Suprapubic skin (tissue), 4 donors: Measurements from ENCODE around the gene S100A5. TPM values are rescaled to one million over a fixed set of nuclear protein-coding genes. Genes with fewer than 3 reads are reported as not detected.
A peak's percentile ranks its signal among the peaks of the same experiment; 100 is the strongest.

Source experiments
- DNase-seq, 2 donors: peaks; one replicate each; pipeline ENCODE4 v3.0.0-alpha.2; 2019; ENCODE audit warnings: low spot score in 2 of 2
- H3K27ac ChIP-seq: fragments of 200-600 bp; sonication (generic); one replicate; pipeline ENCODE4 v1.5.1; 2019
- H3K27me3 ChIP-seq: fragments of 200-600 bp; sonication (generic); one replicate; pipeline ENCODE4 v1.5.1; 2019
- H3K36me3 ChIP-seq: fragments of 200-600 bp; sonication (generic); one replicate; pipeline ENCODE4 v1.5.1; 2019
- H3K4me1 ChIP-seq: fragments of 200-600 bp; sonication (generic); one replicate; pipeline ENCODE4 v1.5.1; 2019
- H3K4me3 ChIP-seq: fragments of 200-600 bp; sonication (generic); one replicate; pipeline ENCODE4 v1.5.1; 2019; ENCODE audit warnings: mild to moderate bottlenecking
- H3K9me3 ChIP-seq: fragments of 200-600 bp; sonication (generic); one replicate; pipeline ENCODE4 v1.5.1; 2019
- EP300 ChIP-seq: sonication (generic); formaldehyde crosslinking; IDR thresholded peaks from one replicate; pipeline ENCODE4 v1.6.1; 2017; ENCODE audit warnings: antibody characterized with exemption
- POLR2A ChIP-seq, 2 donors: fragments of 450-650 bp; IDR thresholded peaks; one replicate each; pipeline ENCODE4 v1.6.1; 2017; ENCODE audit warnings: antibody characterized with exemption in 2 of 2, mild to moderate bottlenecking in 2 of 2, moderate library complexity in 2 of 2
- POLR2AphosphoS5 ChIP-seq, 3 donors: sonication (generic); formaldehyde crosslinking; IDR thresholded peaks; one replicate each; pipeline ENCODE4 v1.6.1; 2017; ENCODE audit warnings: antibody characterized with exemption in 3 of 3
- WGBS: methylation state at CpG from one replicate; pipeline ENCODE4 v1.1.5; 2018; 5-methylcytosine and 5-hydroxymethylcytosine counted together
- total RNA-seq, 4 donors: library from RNA; depleted of rRNA; stranded (reverse); fragments of >200 nt; gene quantifications; one replicate each; pipeline ENCODE4 v1.1.0, GENCODE V29; 2016
- TF ChIP-seq, protein P1 (sequence below), 2 donors: fragments of 200-600 bp in 1 of 2; fragments of 450-650 bp in 1 of 2; sonication (generic) in 1 of 2; IDR thresholded peaks; one replicate each; pipeline ENCODE4 v1.5.1; 2016 to 2019; ENCODE audit warnings: antibody characterized with exemption in 2 of 2, mild to moderate bottlenecking in 1 of 2, moderate library complexity in 1 of 2

The S100A5 gene
- total RNA-seq, 4 donors from 2014 or later, result not detected

DNA sequence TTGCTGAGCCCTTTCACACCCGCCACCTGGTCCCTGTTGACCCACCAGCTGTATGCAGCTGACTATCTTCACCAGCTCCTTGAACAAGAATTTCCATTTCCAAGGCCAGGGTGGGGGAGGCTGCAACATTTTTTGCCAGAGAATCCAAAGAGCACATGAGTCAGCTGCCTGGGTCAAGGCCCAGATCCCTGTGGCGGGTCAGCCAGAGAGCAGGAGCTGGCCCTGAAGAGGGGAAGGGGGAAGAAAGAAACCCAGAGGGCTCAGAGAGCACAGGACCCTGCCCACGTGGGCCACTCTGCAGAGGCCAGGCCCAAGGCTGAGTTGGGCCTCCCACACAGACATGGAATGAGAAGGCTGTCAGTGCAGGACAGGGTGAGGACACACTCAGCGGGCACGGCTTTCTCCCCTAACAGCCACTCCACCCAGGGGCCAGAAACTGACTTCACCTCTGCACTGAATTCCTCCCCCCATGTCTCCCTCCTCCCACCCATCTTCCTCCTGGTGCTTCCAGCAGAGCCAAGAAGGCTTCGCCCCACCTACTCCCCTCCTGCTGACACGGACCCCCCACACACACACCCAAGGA lies 33.8 kb downstream of the S100A5 start:
- Histone ChIP-seq H3K27ac (peak overlapping the region; percentile 71), H3K9me3 (no peaks in the 10 kb centered on the region), H3K4me1 (peaks cover 28% of the 10 kb centered on the region), H3K27me3 (no peaks in the 10 kb centered on the region), H3K4me3 (no peak overlapping the region), H3K36me3 (no peaks in the 10 kb centered on the region)
- TF ChIP-seq EP300 (no peak), POLR2A (IDR thresholded peaks at IDR 0.05) (no peak), POLR2AphosphoS5 (IDR thresholded peaks at IDR 0.05) (no peak)
- TF ChIP-seq, protein P1, sequence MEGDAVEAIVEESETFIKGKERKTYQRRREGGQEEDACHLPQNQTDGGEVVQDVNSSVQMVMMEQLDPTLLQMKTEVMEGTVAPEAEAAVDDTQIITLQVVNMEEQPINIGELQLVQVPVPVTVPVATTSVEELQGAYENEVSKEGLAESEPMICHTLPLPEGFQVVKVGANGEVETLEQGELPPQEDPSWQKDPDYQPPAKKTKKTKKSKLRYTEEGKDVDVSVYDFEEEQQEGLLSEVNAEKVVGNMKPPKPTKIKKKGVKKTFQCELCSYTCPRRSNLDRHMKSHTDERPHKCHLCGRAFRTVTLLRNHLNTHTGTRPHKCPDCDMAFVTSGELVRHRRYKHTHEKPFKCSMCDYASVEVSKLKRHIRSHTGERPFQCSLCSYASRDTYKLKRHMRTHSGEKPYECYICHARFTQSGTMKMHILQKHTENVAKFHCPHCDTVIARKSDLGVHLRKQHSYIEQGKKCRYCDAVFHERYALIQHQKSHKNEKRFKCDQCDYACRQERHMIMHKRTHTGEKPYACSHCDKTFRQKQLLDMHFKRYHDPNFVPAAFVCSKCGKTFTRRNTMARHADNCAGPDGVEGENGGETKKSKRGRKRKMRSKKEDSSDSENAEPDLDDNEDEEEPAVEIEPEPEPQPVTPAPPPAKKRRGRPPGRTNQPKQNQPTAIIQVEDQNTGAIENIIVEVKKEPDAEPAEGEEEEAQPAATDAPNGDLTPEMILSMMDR (IDR thresholded peaks at IDR 0.05), result no peak
- 29% methylated on average over 6 of the region's 7 CpGs for WGBS
- peak; percentile 84 to 88 for DNase-seq

DNA sequence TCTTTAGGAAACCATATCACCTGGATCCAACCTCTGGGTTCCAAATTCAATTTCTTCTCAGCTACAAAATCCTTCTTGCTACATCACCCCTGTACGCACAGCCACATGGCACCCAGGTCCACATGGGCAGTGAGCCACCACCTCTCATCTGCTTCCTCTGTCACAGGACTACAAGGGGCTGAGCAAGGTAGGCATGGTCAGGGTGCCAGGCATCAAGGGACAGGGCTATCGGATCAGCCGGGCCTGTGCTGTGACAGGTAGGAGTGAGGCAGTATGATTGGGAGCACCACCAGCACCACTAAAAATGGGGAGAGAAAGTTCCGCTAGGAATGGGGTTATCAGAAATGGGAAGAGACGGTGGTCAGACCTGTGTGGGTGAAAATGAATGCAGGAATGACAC lies 34.3 kb downstream of the S100A5 start:
- no peaks in the 10 kb centered on the region for H3K9me3 ChIP-seq
- H3K27ac ChIP-seq, result peak overlapping the region; percentile 2
- no peak overlapping the region for H3K4me3 ChIP-seq
- no peaks in the 10 kb centered on the region for H3K36me3 ChIP-seq
- peaks cover 27% of the 10 kb centered on the region for H3K4me1 ChIP-seq
- WGBS, result 68% methylated on average over 5 of the region's 5 CpGs
- DNase-seq, result no peak
- no peaks in the 10 kb centered on the region for H3K27me3 ChIP-seq
- TF ChIP-seq, protein P1 (IDR thresholded peaks at IDR 0.05), result no peak
- TF ChIP-seq EP300 (no peak), POLR2A (IDR thresholded peaks at IDR 0.05) (no peak), POLR2AphosphoS5 (IDR thresholded peaks at IDR 0.05) (no peak)

DNA sequence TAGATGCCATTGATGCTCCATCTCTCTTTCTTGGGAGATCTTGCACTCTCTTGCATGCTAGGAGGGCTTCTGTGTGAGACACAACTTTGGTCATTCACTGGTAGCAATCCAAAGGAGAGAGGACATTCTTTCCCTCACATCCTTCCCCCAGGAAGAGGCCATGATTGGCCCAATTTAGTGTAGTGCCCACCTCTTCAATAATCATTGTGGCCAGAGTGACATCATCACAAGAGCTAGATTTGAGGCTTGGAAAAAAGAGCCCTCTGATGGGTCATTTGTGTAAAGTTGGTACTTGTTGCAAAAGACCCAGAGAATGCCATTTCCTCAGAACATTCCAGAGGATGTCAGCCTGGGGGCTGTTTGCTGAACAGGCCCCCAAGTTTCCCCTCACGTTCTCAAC lies 35.2 kb downstream of the S100A5 start:
- Histone ChIP-seq H3K27me3 (no peaks in the 10 kb centered on the region), H3K9me3 (no peaks in the 10 kb centered on the region), H3K4me1 (peaks cover 20% of the 10 kb centered on the region), H3K36me3 (no peaks in the 10 kb centered on the region), H3K4me3 (no peak overlapping the region), H3K27ac (no peak overlapping the region)
- no peak for TF ChIP-seq POLR2A (IDR thresholded peaks at IDR 0.05)
- TF ChIP-seq, protein P1 (IDR thresholded peaks at IDR 0.05), result no peak
- WGBS, result 95% methylated on average over 1 of the region's 1 CpG
- no peak for DNase-seq

DNA sequence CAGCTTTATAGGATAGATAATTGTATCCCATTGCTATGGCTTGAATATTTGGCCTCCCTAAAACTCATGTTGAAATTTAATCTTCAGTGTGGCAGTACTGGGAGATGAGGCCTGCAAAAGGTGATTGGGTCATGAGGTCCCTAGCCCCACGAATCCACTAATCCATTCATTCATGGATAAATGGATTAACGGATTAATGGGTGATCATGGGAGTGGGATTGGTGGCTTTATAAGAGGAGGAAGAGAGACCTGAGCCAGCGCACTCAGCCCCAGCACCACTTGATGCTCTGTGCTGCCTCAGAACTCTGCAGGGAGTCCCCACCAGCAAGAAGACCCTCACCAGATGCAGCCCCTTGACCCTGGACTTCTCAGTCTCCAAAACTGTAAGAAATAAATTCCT lies 37.0 kb downstream of the S100A5 start:
- no peak overlapping the region for H3K27ac ChIP-seq
- no peak for DNase-seq

DNA sequence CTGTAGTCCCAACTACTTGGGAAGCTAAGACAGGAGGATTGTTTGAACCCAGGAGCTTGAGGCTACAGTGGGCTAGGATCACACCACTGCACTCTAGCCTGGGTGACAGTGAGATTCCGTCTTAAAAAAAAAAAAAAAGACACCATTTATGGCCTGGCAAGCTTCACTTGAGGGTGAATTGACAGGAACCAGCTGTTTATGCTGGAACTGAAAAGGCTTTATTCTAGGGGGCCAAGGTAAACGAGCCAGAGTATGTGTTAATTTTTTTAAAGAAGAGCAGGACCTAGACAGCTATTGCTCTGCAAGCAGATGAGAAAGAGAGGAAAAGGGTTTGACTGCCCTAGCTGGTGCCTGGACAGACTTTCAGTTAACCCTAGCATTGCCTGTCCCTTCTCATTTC lies 42.0 kb downstream of the S100A5 start:
- no peaks in the 10 kb centered on the region for H3K9me3 ChIP-seq
- H3K4me1 ChIP-seq, result peaks cover 14% of the 10 kb centered on the region
- H3K27me3 ChIP-seq, result no peaks in the 10 kb centered on the region
- WGBS, result 20% methylated on average over 2 of the region's 2 CpGs
- TF ChIP-seq, protein P1 (IDR thresholded peaks at IDR 0.05), result no peak
- TF ChIP-seq POLR2AphosphoS5 (IDR thresholded peaks at IDR 0.05) (no peak), POLR2A (IDR thresholded peaks at IDR 0.05) (no peak), EP300 (no peak)
- no peak overlapping the region for H3K4me3 ChIP-seq
- no peaks in the 10 kb centered on the region for H3K36me3 ChIP-seq
- DNase-seq, result no peak
- H3K27ac ChIP-seq, result no peak overlapping the region

More for the DNA sequence above, 37.0 kb downstream of the S100A5 start:
- peaks cover 20% of the 10 kb centered on the region for H3K4me1 ChIP-seq
- TF ChIP-seq, protein P1 (IDR thresholded peaks at IDR 0.05), result no peak
- H3K4me3 ChIP-seq, result no peak overlapping the region
- no peaks in the 10 kb centered on the region for H3K9me3 ChIP-seq
- no peaks in the 10 kb centered on the region for H3K27me3 ChIP-seq
- H3K36me3 ChIP-seq, result no peaks in the 10 kb centered on the region
- WGBS, result 89% methylated on average over 3 of the region's 3 CpGs
